Measurements from ENCODE around the gene TCF4.

GRCh38 chr18:55264108-55264507 lies 323.9 kb downstream of the TCF4 start:
- TF ChIP-seq, protein P1, sequence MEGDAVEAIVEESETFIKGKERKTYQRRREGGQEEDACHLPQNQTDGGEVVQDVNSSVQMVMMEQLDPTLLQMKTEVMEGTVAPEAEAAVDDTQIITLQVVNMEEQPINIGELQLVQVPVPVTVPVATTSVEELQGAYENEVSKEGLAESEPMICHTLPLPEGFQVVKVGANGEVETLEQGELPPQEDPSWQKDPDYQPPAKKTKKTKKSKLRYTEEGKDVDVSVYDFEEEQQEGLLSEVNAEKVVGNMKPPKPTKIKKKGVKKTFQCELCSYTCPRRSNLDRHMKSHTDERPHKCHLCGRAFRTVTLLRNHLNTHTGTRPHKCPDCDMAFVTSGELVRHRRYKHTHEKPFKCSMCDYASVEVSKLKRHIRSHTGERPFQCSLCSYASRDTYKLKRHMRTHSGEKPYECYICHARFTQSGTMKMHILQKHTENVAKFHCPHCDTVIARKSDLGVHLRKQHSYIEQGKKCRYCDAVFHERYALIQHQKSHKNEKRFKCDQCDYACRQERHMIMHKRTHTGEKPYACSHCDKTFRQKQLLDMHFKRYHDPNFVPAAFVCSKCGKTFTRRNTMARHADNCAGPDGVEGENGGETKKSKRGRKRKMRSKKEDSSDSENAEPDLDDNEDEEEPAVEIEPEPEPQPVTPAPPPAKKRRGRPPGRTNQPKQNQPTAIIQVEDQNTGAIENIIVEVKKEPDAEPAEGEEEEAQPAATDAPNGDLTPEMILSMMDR (IDR thresholded peaks at IDR 0.05), result no peak
- TF ChIP-seq EZH2 (IDR thresholded peaks at IDR 0.05; ENCODE audit: borderline replicate concordance, insufficient read depth, low read depth, low read length, poor library complexity, severe bottlenecking), result no peak

Data from B cell (primary cell).